ENCODE data around the gene GGT1.

- TF ChIP-seq CTCF (IDR thresholded peaks at IDR 0.05) (no peak), POLR2AphosphoS5 (IDR thresholded peaks at IDR 0.05; ENCODE audit: insufficient read depth in 1 of 2, low read depth in 1 of 2) (no peak)
Observed at GRCh38 chr22:24582056-24582814, 20.8 kb upstream of the GGT1 start.

Measured in vagina (tissue), 2 donors.